GM21717 (cell line): ENCODE measurements around the gene TRIM49.
"Not testable (repeated sequence)": the region's sequence is repeated elsewhere in the genome, so short reads cannot be mapped to it uniquely, and the experiment has no call there.

Source experiments
- ATAC-seq: cut with Tn5 transposase; IDR thresholded peaks from one replicate; pipeline ENCODE4 v1.9.1; 2021; ENCODE audit warnings: mild to moderate bottlenecking, moderate library complexity; ENCODE audit not compliant: unreplicated experiment

Gene TRIM49, protein sequence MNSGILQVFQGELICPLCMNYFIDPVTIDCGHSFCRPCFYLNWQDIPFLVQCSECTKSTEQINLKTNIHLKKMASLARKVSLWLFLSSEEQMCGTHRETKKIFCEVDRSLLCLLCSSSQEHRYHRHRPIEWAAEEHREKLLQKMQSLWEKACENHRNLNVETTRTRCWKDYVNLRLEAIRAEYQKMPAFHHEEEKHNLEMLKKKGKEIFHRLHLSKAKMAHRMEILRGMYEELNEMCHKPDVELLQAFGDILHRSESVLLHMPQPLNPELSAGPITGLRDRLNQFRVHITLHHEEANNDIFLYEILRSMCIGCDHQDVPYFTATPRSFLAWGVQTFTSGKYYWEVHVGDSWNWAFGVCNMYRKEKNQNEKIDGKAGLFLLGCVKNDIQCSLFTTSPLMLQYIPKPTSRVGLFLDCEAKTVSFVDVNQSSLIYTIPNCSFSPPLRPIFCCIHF

GRCh38 chr11:89808475-89808874, at the start of gene TRIM49:
Gene TRIM49 (minus strand): TSS chr11:89808575. CDS start chr11:89804469, 4,106 bp downstream.
- not testable (repeated sequence) for ATAC-seq

- not testable (repeated sequence) for ATAC-seq
Measured at GRCh38 chr11:89826694-89827093, 18.3 kb upstream of the TRIM49 start.

DNA sequence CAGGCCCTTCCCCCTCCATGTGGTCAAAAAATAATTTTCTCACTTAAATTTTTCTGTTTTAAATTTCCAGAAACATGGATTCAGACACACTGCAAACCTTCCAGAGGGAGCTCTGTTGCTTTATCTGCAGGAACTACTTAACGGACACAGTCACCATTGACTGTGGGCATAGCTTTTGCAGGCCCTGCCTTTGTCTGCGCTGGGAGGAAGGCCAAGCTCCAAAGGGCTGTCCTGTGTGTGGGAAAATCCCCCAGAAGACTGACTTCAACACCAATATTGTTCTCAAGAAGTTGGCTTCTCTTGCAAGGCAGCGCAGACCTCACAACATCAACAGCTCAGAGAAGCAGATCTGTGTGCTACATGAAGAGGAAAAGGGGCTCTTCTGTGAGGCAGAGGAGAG, 11.6 kb upstream of the TRIM49 start:
- not testable (repeated sequence) for ATAC-seq

DNA sequence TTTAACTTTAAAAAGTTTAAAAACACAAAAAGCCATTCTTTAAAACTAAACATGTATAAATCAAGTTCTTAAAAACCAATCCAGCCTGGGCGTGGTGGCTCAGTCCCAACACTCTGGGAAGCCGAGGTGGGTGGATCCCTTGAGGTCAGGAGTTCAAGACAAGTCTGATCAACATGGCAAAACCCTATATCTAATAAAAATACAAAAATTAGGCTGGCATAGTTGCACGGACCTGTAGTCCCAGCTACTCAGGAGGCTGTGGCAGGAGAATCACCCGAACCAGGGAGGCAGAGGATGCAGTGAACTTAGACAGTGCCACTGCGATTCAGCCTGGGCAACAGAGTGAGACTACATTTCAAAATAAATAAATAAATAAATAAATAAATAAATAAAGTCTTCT, 5.2 kb upstream of the TRIM49 start:
- not testable (repeated sequence) for ATAC-seq

DNA sequence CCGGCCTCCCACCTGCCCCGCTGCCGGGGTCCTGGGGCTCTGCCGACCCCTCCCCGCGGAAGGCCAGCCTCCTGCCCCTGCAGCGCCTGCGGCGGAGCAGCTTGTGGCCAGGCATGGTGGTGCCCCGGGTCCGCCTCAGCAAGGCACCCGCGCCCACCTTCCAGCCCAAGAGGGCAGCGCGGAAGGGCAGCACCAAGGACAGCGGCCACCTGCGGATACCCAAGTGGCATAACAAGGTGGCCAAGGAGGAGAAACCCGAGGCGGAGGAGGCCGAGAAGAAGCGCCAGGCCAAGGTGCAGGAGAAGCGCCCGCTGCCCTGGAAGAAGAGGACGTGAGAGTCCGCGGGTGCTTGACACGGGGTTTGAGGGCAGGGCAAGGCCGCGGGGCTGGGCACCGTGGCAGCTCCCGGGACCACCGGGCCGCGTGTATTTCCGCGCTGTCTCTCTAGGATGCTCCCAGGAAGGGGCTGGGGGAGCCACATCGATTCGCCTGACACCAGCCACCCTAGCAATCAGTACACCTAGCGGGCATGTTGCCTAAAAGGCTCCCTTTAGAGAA, 20.8 kb downstream of the TRIM49 start:
- not testable (repeated sequence) for ATAC-seq

GRCh38 chr11:89785726-89786125, 22.6 kb downstream of the TRIM49 start:
- not testable (repeated sequence) for ATAC-seq

DNA sequence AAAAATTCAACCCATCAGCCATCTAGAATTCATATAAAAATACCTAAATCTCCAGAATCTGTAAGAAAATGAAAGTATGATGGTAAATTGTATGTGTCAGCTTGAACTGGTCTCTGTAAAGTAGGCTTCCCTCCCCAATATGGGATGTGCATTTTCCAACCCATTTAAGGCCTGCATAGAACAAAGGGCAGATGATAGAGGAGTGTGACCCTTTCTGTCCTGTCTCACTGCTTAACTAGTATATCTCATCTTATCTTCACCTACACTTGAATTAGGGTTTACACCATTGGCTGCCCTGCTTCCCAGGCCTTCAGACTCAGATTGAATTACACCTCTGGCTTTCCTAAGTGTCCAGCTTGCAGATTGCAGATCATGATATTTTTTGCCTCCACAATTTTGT, 57.6 kb downstream of the TRIM49 start:
- ATAC-seq = not testable (repeated sequence)
